Stimulated activated memory B cell treated with anti-CD40 and anti-IgM and Interleukin-4, amounts not matched to agents 10 μg/mL and 1 μg/mL and 100 μg/mL, for 72 hours (primary cell): ENCODE measurements around the gene TLR4.

ENCODE experiments used
- ATAC-seq: fragments of 150-1000 bp; cut with Tn5 transposase; 2 replicates; pipeline ENCODE4 v1.10.0; 2021
- H3K27ac Mint-ChIP-seq: one replicate; pipeline ENCODE4 v1.8.0; 2022; ENCODE audit warnings: mild to moderate bottlenecking, mixed read lengths
- H3K27me3 Mint-ChIP-seq: one replicate; pipeline ENCODE4 v1.8.0; 2022; ENCODE audit warnings: mixed read lengths
- H3K36me3 Mint-ChIP-seq: one replicate; pipeline ENCODE4 v1.8.0; 2022; ENCODE audit warnings: mixed read lengths
- H3K4me1 Mint-ChIP-seq: one replicate; pipeline ENCODE4 v1.8.0; 2022; ENCODE audit warnings: mixed read lengths
- H3K4me3 Mint-ChIP-seq: one replicate; pipeline ENCODE4 v1.8.0; 2022; ENCODE audit warnings: mild to moderate bottlenecking, moderate library complexity, mixed read lengths
- H3K9me3 Mint-ChIP-seq: one replicate; pipeline ENCODE4 v1.8.0; 2022; ENCODE audit warnings: mixed read lengths

The TLR4 gene

DNA sequence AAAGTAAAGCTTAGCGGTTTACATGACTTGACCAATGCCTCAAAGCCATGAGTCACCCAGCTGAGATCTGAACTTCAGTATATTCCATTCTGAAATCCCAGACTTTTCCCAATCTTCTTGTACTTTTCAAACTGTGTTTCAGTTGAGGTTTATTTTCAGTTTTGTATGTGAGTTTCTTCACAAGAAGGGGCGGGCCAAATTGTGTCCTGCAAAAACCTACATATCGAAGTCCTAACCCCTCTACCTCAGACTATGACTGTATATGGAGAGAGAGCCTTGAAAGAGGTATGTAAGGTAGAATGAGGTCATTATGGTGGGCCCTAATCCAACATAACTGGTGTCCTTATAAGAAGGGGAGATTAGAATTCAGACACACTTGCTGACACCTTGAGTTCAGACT, 666 bp upstream of the TLR4 start:
- H3K4me3 Mint-ChIP-seq, result peak overlapping the region; percentile 78
- H3K36me3 Mint-ChIP-seq, result peaks cover 8% of the 10 kb centered on the region
- peaks cover 49% of the 10 kb centered on the region for H3K4me1 Mint-ChIP-seq
- H3K27ac Mint-ChIP-seq, result peak overlapping the region; percentile 93
- H3K9me3 Mint-ChIP-seq, result peaks cover 2% of the 10 kb centered on the region
- ATAC-seq, result no peak
- no peaks in the 10 kb centered on the region for H3K27me3 Mint-ChIP-seq

DNA sequence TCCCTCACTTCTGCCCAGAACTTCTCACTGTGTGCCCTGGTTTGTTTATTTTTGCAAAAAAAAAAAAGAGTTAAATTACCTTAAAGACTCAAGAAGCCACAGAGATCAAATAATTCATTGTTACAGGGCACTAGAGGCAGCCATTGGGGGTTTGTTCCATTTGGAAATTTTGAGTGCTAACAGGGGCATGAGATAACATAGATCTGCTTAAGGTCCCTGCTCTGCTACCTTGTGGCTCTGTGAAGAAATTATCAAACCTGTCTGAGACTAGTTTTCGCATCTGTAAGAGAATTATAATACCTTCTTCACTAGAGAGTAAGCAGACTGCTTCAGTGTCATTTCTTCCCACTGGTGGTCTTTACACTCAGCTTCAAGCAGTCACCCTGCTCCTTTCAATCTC, 394 bp downstream of the TLR4 start:
- H3K27me3 Mint-ChIP-seq, result no peaks in the 10 kb centered on the region
- H3K4me3 Mint-ChIP-seq, result peak overlapping the region; percentile 78
- peaks cover 12% of the 10 kb centered on the region for H3K36me3 Mint-ChIP-seq
- peaks cover 49% of the 10 kb centered on the region for H3K4me1 Mint-ChIP-seq
- ATAC-seq, result peak; percentile 42
- no peaks in the 10 kb centered on the region for H3K9me3 Mint-ChIP-seq
- peak overlapping the region; percentile 93 for H3K27ac Mint-ChIP-seq

DNA sequence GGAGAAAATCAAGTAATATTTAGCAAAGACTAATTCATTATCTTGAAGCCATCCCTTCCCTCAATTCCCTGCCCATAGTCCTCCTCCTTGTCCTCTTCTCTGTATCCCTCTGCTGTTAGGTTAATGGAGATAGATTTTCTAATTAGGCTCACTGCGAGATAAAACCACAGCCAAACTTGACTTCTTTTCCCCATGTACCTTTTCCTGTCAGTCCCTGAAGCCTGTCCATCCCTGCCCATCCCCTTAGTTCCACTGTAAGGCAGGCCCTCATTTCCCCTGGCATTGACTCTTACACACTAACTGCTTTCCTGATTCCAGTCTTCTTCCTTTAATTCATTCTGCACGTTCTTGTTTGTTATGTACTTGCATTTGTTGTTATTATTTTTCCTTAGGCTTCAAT, 1.2 kb downstream of the TLR4 start:
- ATAC-seq, result no peak
- H3K4me1 Mint-ChIP-seq, result peaks cover 49% of the 10 kb centered on the region
- no peaks in the 10 kb centered on the region for H3K27me3 Mint-ChIP-seq
- peaks cover 18% of the 10 kb centered on the region for H3K36me3 Mint-ChIP-seq
- H3K27ac Mint-ChIP-seq, result peak overlapping the region; percentile 93
- H3K9me3 Mint-ChIP-seq, result no peaks in the 10 kb centered on the region
- peak overlapping the region; percentile 14 for H3K4me3 Mint-ChIP-seq

DNA sequence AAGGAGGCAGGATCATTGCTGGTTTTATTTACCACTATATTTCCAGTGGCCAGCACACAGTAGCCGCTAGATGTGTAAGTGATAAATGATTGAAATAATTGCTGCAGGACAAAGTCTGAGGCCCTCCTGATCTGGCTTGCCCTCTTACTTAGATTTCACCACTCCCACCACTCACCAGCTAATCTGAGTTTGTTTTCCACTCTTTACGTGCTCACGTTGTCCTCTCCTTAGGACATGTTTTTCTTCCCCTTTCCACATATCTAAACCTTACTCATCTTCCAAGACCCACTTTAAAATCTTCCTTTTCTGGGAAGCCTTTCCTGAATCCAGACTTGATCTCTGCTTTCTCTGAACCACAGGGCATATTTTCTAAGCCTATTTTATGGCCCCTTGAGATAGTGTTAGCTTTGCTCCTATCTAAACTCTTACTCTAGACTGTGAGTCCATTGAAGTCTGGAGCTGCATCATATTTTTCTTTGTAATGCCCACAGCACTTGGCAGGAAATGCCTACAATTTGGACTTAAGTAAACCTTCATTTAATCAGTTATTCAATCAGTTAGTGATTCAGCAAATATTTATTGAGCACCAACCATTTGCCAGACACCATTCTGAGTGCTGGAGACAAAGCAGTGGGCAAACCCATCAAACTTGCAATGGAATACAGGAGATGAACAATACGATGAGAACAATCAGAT, 2.4 kb downstream of the TLR4 start:
- Mint-ChIP-seq H3K27me3 (no peaks in the 10 kb centered on the region), H3K4me3 (no peak overlapping the region), H3K9me3 (no peaks in the 10 kb centered on the region), H3K27ac (no peak overlapping the region), H3K4me1 (peaks cover 45% of the 10 kb centered on the region), H3K36me3 (peaks cover 24% of the 10 kb centered on the region)
- no peak for ATAC-seq

DNA sequence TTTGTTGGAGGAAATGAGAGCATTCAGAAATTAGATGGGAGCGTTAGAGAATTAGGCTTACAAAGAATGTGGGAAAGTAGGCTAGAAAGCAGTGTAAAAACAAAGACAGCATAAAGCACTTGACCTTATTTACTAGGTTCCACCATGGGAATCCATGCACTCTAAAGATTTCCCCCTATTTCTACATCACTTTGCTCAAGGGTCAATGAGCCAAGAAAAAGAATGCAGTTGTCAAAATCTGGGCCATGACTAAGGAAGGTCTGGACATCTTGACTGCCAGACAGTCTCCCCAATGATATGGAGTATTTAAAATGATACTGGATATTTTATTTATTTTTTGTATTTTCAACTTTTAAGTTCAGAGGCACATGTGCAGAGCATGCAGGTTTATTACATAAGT, 3.4 kb downstream of the TLR4 start:
- H3K9me3 Mint-ChIP-seq, result no peaks in the 10 kb centered on the region
- no peak overlapping the region for H3K27ac Mint-ChIP-seq
- no peak overlapping the region for H3K4me3 Mint-ChIP-seq
- peaks cover 29% of the 10 kb centered on the region for H3K36me3 Mint-ChIP-seq
- ATAC-seq, result no peak
- H3K4me1 Mint-ChIP-seq, result peaks cover 41% of the 10 kb centered on the region
- H3K27me3 Mint-ChIP-seq, result no peaks in the 10 kb centered on the region

DNA sequence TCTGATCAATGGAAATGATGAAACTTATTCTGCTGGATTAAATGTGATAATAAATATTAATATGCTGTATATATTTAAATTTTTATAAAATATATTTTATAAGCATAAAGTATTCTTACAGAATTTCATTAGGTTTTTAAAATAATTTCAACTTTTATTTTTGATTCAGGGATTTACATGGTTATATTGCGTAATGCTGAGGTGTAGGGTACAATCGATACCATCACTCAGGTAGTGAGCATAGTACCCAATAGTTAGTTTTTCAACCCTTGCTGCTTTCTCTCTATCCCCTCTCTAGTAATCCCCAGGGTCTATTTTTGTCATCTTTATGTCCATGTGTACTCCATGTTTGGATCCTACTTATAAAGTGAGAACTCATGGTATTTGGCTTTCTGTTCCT, 5.7 kb downstream of the TLR4 start:
- ATAC-seq, result no peak
- no peaks in the 10 kb centered on the region for H3K27me3 Mint-ChIP-seq
- H3K36me3 Mint-ChIP-seq, result peaks cover 42% of the 10 kb centered on the region
- peaks cover 19% of the 10 kb centered on the region for H3K4me1 Mint-ChIP-seq
- no peak overlapping the region for H3K27ac Mint-ChIP-seq
- no peak overlapping the region for H3K4me3 Mint-ChIP-seq
- no peaks in the 10 kb centered on the region for H3K9me3 Mint-ChIP-seq

DNA sequence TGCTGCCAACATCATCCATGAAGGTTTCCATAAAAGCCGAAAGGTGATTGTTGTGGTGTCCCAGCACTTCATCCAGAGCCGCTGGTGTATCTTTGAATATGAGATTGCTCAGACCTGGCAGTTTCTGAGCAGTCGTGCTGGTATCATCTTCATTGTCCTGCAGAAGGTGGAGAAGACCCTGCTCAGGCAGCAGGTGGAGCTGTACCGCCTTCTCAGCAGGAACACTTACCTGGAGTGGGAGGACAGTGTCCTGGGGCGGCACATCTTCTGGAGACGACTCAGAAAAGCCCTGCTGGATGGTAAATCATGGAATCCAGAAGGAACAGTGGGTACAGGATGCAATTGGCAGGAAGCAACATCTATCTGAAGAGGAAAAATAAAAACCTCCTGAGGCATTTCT, 10.1 kb downstream of the TLR4 start:
- no peak overlapping the region for H3K4me3 Mint-ChIP-seq
- H3K27me3 Mint-ChIP-seq, result no peaks in the 10 kb centered on the region
- no peak overlapping the region for H3K27ac Mint-ChIP-seq
- peaks cover 32% of the 10 kb centered on the region for H3K36me3 Mint-ChIP-seq
- peaks cover 18% of the 10 kb centered on the region for H3K4me1 Mint-ChIP-seq
- H3K9me3 Mint-ChIP-seq, result no peaks in the 10 kb centered on the region
- no peak for ATAC-seq

DNA sequence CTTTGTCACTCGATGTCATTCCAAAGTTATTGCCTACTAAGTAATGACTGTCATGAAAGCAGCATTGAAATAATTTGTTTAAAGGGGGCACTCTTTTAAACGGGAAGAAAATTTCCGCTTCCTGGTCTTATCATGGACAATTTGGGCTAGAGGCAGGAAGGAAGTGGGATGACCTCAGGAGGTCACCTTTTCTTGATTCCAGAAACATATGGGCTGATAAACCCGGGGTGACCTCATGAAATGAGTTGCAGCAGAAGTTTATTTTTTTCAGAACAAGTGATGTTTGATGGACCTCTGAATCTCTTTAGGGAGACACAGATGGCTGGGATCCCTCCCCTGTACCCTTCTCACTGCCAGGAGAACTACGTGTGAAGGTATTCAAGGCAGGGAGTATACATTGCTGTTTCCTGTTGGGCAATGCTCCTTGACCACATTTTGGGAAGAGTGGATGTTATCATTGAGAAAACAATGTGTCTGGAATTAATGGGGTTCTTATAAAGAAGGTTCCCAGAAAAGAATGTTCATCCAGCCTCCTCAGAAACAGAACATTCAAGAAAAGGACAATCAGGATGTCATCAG, 11.3 kb downstream of the TLR4 start:
- ATAC-seq, result no peak
- H3K27ac Mint-ChIP-seq, result no peak overlapping the region
- H3K27me3 Mint-ChIP-seq, result no peaks in the 10 kb centered on the region
- H3K9me3 Mint-ChIP-seq, result no peaks in the 10 kb centered on the region
- peaks cover 23% of the 10 kb centered on the region for H3K36me3 Mint-ChIP-seq
- peaks cover 18% of the 10 kb centered on the region for H3K4me1 Mint-ChIP-seq
- H3K4me3 Mint-ChIP-seq, result no peak overlapping the region

DNA sequence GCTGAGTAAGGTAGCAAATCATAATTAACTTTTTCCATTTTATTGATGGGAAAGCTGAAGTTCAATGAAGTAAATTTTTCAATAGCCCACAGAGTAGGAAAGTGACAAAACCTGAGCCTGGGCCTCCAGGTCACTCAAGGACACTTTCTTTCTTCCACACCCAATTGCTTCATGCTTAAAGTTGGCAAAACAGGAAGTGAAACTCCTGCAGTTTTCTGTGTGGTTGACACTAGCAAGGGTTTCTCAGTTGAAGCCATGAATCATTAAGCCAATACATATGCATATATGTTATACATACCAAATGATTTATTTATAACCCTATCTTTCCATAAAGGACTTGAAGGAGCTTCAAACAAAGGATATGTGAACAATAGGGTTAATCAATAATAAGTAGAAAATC, 13.9 kb downstream of the TLR4 start:
- H3K9me3 Mint-ChIP-seq, result no peaks in the 10 kb centered on the region
- H3K27me3 Mint-ChIP-seq, result no peaks in the 10 kb centered on the region
- peaks cover 8% of the 10 kb centered on the region for H3K36me3 Mint-ChIP-seq
- peak; percentile 93 for ATAC-seq
- H3K4me3 Mint-ChIP-seq, result peak overlapping the region; percentile 48
- no peak overlapping the region for H3K27ac Mint-ChIP-seq
- peaks cover 18% of the 10 kb centered on the region for H3K4me1 Mint-ChIP-seq

DNA sequence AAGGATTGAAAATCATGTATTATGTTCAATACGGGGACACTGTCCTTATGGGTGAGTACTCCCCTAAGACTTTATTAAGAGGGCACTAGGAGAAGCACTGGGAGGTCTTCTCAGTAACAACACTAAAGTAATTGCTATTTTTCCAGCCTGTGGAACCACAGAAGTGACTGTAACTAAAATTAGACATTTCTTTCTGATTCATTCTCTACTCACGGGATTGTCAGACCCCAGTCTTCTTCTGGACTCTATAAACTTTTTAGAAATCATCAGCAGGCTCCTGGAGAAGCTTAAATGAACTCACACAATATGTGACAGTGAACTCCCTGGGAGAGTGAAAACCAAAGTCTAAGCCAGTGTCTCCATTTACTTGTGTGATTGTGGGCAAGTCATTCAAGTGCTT, 14.5 kb downstream of the TLR4 start:
- Mint-ChIP-seq H3K27ac (no peak overlapping the region), H3K4me3 (no peak overlapping the region), H3K27me3 (peaks cover 2% of the 10 kb centered on the region), H3K36me3 (peaks cover 2% of the 10 kb centered on the region), H3K4me1 (peaks cover 19% of the 10 kb centered on the region), H3K9me3 (no peaks in the 10 kb centered on the region)
- ATAC-seq, result no peak

DNA sequence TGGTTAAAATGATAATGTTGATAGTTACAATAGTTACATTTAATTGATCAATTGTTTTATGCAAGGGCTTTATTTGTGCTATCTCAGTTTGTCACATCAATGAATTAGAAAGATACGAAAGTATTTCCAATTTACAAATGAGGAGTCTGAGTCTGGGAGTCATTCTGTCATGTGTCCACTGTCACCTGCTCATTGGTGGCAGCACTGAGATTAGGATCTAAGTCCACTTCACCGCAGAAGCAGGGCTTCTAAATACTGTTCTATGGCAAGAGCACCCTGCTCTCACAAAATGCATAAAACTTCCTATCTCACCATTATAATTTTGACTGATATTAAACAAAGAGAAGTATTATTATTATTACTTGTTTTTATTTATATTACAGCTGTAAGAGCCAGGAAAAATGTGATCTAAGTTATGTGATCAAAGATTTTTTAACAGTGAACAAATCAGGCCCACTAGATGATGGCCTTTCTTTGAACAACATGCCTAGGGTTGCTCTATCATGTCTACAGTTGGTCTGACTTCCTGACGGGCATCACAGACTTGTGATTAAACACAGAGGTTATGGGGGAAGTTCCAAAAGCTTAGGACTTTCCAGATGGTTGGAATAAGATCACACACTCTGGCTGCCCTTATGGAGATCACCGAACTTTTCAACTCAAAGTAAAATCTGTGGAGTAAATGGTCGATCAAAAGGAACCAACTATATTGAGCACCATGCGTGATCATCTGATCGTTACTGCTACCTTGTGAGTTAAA, 15.1 kb downstream of the TLR4 start:
- H3K4me3 Mint-ChIP-seq, result no peak overlapping the region
- no peaks in the 10 kb centered on the region for H3K9me3 Mint-ChIP-seq

DNA sequence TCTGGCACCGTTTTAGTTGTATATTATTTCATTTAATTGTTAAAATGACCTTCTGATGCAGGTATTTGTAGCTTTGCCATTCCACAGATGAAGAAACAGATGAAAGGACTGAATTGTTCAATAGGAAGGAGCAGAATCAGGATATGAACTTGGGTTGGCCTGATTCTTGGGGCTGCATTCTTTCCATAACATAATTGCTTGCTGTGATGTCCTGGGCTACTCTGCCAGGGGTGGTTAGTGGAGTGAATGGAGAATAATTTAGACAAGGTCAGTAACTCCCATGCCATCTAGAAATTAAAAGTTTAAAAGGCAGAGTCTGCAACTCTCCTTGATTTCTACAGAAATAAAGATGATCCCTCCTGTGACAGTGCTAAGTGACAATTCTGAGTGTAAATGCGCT, 15.9 kb downstream of the TLR4 start:
- Mint-ChIP-seq H3K27me3 (peaks cover 6% of the 10 kb centered on the region), H3K4me3 (no peak overlapping the region), H3K36me3 (no peaks in the 10 kb centered on the region), H3K27ac (no peak overlapping the region), H3K4me1 (peaks cover 29% of the 10 kb centered on the region), H3K9me3 (no peaks in the 10 kb centered on the region)
- ATAC-seq, result no peak

More for the DNA sequence above, 15.1 kb downstream of the TLR4 start:
- Mint-ChIP-seq H3K27me3 (peaks cover 6% of the 10 kb centered on the region), H3K36me3 (no peaks in the 10 kb centered on the region), H3K4me1 (peaks cover 25% of the 10 kb centered on the region), H3K27ac (no peak overlapping the region)
- no peak for ATAC-seq

DNA sequence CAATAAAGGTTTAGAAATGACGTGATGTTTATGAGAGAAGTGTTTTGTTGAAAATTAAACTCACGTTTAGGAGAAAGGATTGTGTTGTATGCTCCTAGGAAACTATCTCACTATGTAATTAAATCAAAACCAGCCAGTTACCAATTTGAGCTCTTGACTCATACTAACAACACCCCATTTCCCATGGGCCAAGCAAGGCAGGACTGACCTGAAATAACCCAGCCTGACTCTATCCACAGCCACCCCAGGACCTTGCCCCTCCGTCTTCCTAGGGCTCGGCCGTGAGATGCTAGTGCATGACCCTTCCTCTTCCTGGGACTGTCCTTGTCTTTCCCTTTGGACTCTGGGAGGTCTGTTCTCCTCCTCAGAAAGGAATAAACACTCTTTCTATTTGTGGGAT, 16.4 kb downstream of the TLR4 start:
- Mint-ChIP-seq H3K27ac (no peak overlapping the region), H3K4me3 (no peak overlapping the region), H3K4me1 (peaks cover 29% of the 10 kb centered on the region), H3K9me3 (no peaks in the 10 kb centered on the region), H3K36me3 (no peaks in the 10 kb centered on the region), H3K27me3 (peaks cover 6% of the 10 kb centered on the region)
- ATAC-seq, result no peak

DNA sequence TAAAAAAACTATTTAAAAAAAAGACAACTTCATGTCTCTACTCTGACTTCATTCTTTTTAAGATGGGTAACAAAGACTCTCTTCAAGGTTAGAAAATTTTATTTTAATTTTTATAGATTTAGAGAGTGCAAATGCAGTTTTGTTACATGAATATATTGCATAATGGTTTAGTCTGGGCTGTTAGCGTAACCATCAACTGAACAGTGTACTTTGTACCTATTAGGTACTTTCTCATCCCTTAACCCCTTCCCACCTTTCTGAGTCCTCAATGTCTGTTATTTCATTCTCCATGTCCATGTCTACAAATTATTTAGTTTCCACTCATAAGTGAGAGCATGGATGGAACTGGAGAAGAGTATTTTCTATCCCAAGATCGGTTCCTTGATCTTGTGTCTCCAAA, 16.8 kb downstream of the TLR4 start:
- Mint-ChIP-seq H3K27me3 (peaks cover 6% of the 10 kb centered on the region), H3K27ac (no peak overlapping the region), H3K4me1 (peaks cover 29% of the 10 kb centered on the region), H3K36me3 (no peaks in the 10 kb centered on the region), H3K4me3 (no peak overlapping the region), H3K9me3 (no peaks in the 10 kb centered on the region)
- no peak for ATAC-seq

DNA sequence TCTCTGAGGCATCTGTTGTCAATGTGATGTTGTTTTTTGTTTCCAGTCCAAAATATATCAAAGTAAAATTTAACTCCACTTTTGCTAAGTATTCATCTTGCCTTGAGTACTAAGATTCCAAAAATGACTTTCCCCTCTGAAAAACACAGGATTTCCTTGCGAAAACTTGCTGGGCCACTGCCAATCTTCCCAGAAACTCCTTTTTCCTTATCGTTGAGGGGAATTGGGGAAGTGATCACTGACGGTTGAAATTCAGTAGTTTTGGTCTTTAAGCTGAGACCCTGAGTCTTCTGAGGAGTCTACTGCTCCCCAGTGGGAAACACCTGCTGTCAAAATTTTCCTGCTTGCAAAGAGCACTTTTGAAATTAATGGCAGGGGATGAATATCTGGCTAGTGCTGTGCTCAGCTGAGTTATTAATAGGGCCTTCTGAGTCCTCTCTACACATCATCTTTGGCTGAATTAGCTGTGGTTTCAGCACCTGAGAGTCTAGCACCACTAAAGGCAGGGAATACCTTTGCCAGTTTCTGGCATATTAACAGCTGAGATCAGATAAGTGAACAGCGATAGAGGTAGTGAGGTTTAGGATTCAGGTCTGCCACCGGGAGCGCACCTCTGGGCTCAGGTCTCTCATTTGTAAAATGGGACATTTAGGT, 18.0 kb downstream of the TLR4 start:
- no peaks in the 10 kb centered on the region for H3K9me3 Mint-ChIP-seq
- ATAC-seq, result no peak
- H3K27me3 Mint-ChIP-seq, result peaks cover 6% of the 10 kb centered on the region
- H3K27ac Mint-ChIP-seq, result no peak overlapping the region
- H3K36me3 Mint-ChIP-seq, result no peaks in the 10 kb centered on the region
- H3K4me3 Mint-ChIP-seq, result no peak overlapping the region
- H3K4me1 Mint-ChIP-seq, result peaks cover 29% of the 10 kb centered on the region
